ENCODE data around the gene CNP. TPM values are rescaled to one million over a fixed set of nuclear protein-coding genes. Genes with fewer than 3 reads are reported as not detected.

CNP gene
- total RNA-seq, 1 experiment from 2014 or later: 51.2 TPM

GRCh38 chr17:42002175-42002791 is 35.7 kb downstream of the CNP start:
- no TSS peak for BruUV-seq (replicated peaks)
- RAD21 ChIA-PET (ENCODE audit: low non-redundant PET in 1 of 2, low total read pairs in 2 of 2, uncharacterized antibody in 2 of 2, unreplicated experiment in 2 of 2): no interaction called here
- H2AFZ ChIP-seq (ENCODE audit: low read depth, low read length, poor library complexity, severe bottlenecking): no peak overlapping the region
- H3K9me3 ChIP-seq (ENCODE audit: control insufficient read depth in 1 of 2, insufficient read depth in 1 of 2, low read depth in 1 of 2, low read length in 2 of 2): no peaks in the 10 kb centered on the region
- H3K36me3 ChIP-seq (ENCODE audit: control insufficient read depth in 1 of 2, insufficient read depth in 2 of 2, low read length in 2 of 2): peaks cover 19 to 20% of the 10 kb centered on the region in 2 experiments
- POLR2A ChIA-PET: interaction anchor here (1.3 kb wide), 1 partner anchor 18 kb away, joined by 3 read pairs; the partner anchor contains the start of gene NKIRAS2
- H3K4me3 ChIP-seq (replicated peaks in 1 of 2; ENCODE audit: low read depth in 1 of 2, low read length in 2 of 2): no peak overlapping the region
- intact Hi-C loops (cut with micrococcal nuclease): no loop called here
- H3K27me3 ChIP-seq (ENCODE audit: insufficient read depth, low read length): no peaks in the 10 kb centered on the region
- peaks cover 6 to 23% of the 10 kb centered on the region in 2 experiments for H3K4me1 ChIP-seq (ENCODE audit: control insufficient read depth in 1 of 2, insufficient read depth in 2 of 2, low read length in 2 of 2)
- DNase-seq (ENCODE audit: low read depth, low spot score): no peak
- H3K4me2 ChIP-seq (ENCODE audit: low read length): no peak overlapping the region
- ATAC-seq: no peak
- no peak overlapping the region for H3K9ac ChIP-seq (ENCODE audit: low read length)
- H3K79me2 ChIP-seq (ENCODE audit: insufficient read depth, low read length): peaks cover 71% of the 10 kb centered on the region
- no peak for TF ChIP-seq EZH2 (IDR thresholded peaks at IDR 0.05)
- no peak for TF ChIP-seq REST (IDR thresholded peaks at IDR 0.05; ENCODE audit: low read depth)
- no peak for TF ChIP-seq SIN3A (IDR thresholded peaks at IDR 0.05; ENCODE audit: low read depth)
- TF ChIP-seq CBX3 (IDR thresholded peaks at IDR 0.05; ENCODE audit: low read depth): no peak
- no peak for TF ChIP-seq POLR2AphosphoS5 (IDR thresholded peaks at IDR 0.05; ENCODE audit: low read depth, low read length)
- no peak for TF ChIP-seq ZNF274 (IDR thresholded peaks at IDR 0.05; ENCODE audit: low read depth, low read length)
- CTCF ChIA-PET: no interaction called here
- no peaks in the 10 kb centered on the region for H3K9me2 ChIP-seq (ENCODE audit: insufficient read depth)
- H4K20me1 ChIP-seq (ENCODE audit: insufficient read depth): peaks cover 8% of the 10 kb centered on the region; the same call in 1 of the 2 replicates
- H3K27ac ChIP-seq (ENCODE audit: low read depth, low read length): no peak overlapping the region
